K562 (cell line): Measurements from ENCODE around the gene LGALS7. TPM values are rescaled to one million over a fixed set of nuclear protein-coding genes. Genes with fewer than 3 reads are reported as not detected.

Experiments
- ATAC-seq: fragments of 200-7000 bp; cut with Tn5 transposase; 3 replicates; pipeline ENCODE4 v1.9.1; 2020; ENCODE audit warnings: moderate library complexity
- BruUV-seq: library from RNA; stranded (reverse); fragments of 400-500 nt; replicated peaks from 2 replicates; lab custom pipeline; 2021; lab: Mats Ljungman, UMichigan
- CTCF ChIA-PET: fragments of 300-600 bp; formaldehyde crosslinking; extraction: SDS; loops from one replicate; lab custom pipeline; 2021; ENCODE audit warnings: low intra/inter-chr PET ratio; lab: Yijun Ruan, JAX
- POLR2A ChIA-PET: fragments of 300-600, 350-650 bp; sonication (Branson Sonifier 250); formaldehyde crosslinking; extraction: SDS; loops from one replicate; lab custom pipeline; 2021; ENCODE audit warnings: antibody characterized with exemption, inconsistent platforms; lab: Yijun Ruan, JAX
- DNase-seq, 4 experiments: peaks; one replicate each; pipeline versions ENCODE4 v3.0.0 to v3.0.0-alpha.2; 2011 to 2018; ENCODE audit warnings: low spot score in 3 of 4, mixed read lengths in 3 of 4; ENCODE audit errors: extremely low read depth in 1 of 4
- FAIRE-seq: peaks from 2 replicates; lab custom pipeline; 2011; peaks lifted over from hg19 to GRCh38; lab: Jason Lieb, UNC
- H2AFZ ChIP-seq: 2 replicates; pipeline ENCODE4 v1.6.0; 2011; ENCODE audit warnings: low read depth, low read length, control low read depth, inconsistent platforms
- H3K27ac ChIP-seq: fragments of 200-600 bp; 3 replicates; pipeline ENCODE4 v1.8.0; 2011; ENCODE audit warnings: low read depth, mild to moderate bottlenecking, control low read depth, inconsistent platforms, low read length, moderate library complexity, mixed read lengths; ENCODE audit errors: extremely low read depth
- H3K27me3 ChIP-seq, 2 experiments: fragments of 300-600 bp in 1 of 2; 2 replicates in 1 of 2; 3 replicates in 1 of 2; pipeline versions ENCODE4 v1.6.0 to v1.8.0; 2011; ENCODE audit warnings: inconsistent platforms in 2 of 2, low read length in 2 of 2, mild to moderate bottlenecking in 1 of 2, mixed read lengths in 1 of 2, moderate library complexity in 1 of 2; ENCODE audit not compliant: control insufficient read depth in 2 of 2, insufficient read depth in 2 of 2
- H3K36me3 ChIP-seq: fragments of 300-600 bp; 3 replicates; pipeline ENCODE4 v1.8.0; 2011; ENCODE audit warnings: mild to moderate bottlenecking, low read length, inconsistent platforms; ENCODE audit not compliant: control insufficient read depth, insufficient read depth
- H3K4me1 ChIP-seq, 2 experiments: fragments of 200-600 bp in 1 of 2; replicated peaks in 1 of 2; 2 replicates in 1 of 2; 3 replicates in 1 of 2; pipeline versions ENCODE4 v1.5.1 to v1.8.0; 2011; ENCODE audit warnings: inconsistent platforms in 2 of 2, low read length in 2 of 2, mild to moderate bottlenecking in 1 of 2, mixed read lengths in 1 of 2, moderate library complexity in 1 of 2; ENCODE audit not compliant: control insufficient read depth in 2 of 2, insufficient read depth in 2 of 2
- H3K4me2 ChIP-seq: 2 replicates; pipeline ENCODE4 v1.6.1; 2011; ENCODE audit warnings: low read length, control low read depth, inconsistent platforms, mixed read lengths; ENCODE audit not compliant: insufficient read depth
- H3K4me3 ChIP-seq: fragments of 200-600 bp; sonication (generic), shearing (Covaris generic); 2 replicates; pipeline ENCODE4 v1.5.1; 2016; ENCODE audit warnings: control low read depth, inconsistent platforms
- H3K79me2 ChIP-seq: fragments of 200-600 bp; 3 replicates; pipeline ENCODE4 v1.8.0; 2011; ENCODE audit warnings: low read length, inconsistent platforms; ENCODE audit not compliant: control insufficient read depth, insufficient read depth
- H3K9ac ChIP-seq, 2 experiments: 2 replicates each; pipeline versions ENCODE4 v1.6.0 to v1.6.1; 2011; ENCODE audit warnings: low read depth in 2 of 2, low read length in 2 of 2, control low read depth in 1 of 2, inconsistent platforms in 1 of 2, mild to moderate bottlenecking in 1 of 2, mixed read lengths in 1 of 2; ENCODE audit not compliant: insufficient read depth in 1 of 2
- H3K9me1 ChIP-seq: one replicate; pipeline ENCODE4 v1.6.0; 2011; ENCODE audit warnings: inconsistent platforms, mild to moderate bottlenecking, low read length, moderate library complexity; ENCODE audit not compliant: control insufficient read depth, insufficient read depth
- H3K9me3 ChIP-seq: replicated peaks from 2 replicates; pipeline ENCODE4 v1.5.1; 2011; ENCODE audit warnings: low read depth, low read length, inconsistent platforms; ENCODE audit not compliant: control insufficient read depth, insufficient read depth
- H4K20me1 ChIP-seq: replicated peaks from 2 replicates; pipeline ENCODE4 v1.6.1; 2011; ENCODE audit warnings: low read length, inconsistent platforms, mixed read lengths; ENCODE audit not compliant: control insufficient read depth, insufficient read depth
- CEBPG ChIP-seq, 3 experiments: fragments of 200-800 bp in 1 of 3; sonication (Bioruptor generic) in 1 of 3; sonication (generic) in 1 of 3; formaldehyde crosslinking in 1 of 3; IDR thresholded peaks in 2 of 3; conservative IDR thresholded peaks in 1 of 3; 2 replicates each; pipeline versions ENCODE4 v1.6.1 to v1.8.0; 2016 to 2022; ENCODE audit warnings: missing compliant biosample characterization in 2 of 3, missing genetic modification characterization in 2 of 3, mild to moderate bottlenecking in 1 of 3, missing genetic modification reagents in 1 of 3
- DMBX1 ChIP-seq: fragments of 250-450 bp; sonication (Bioruptor Pico); IDR thresholded peaks from 2 replicates; pipeline ENCODE4 v1.8.0; 2022; ENCODE audit warnings: inconsistent platforms, mild to moderate bottlenecking, moderate library complexity, borderline replicate concordance
- HDAC8 ChIP-seq: fragments of 450-650 bp; IDR thresholded peaks from 2 replicates; pipeline ENCODE4 v1.6.1; 2016; ENCODE audit warnings: mild to moderate bottlenecking, missing genetic modification characterization, moderate library complexity, missing compliant biosample characterization
- RBM22 ChIP-seq: fragments of 200-400 bp; formaldehyde crosslinking; IDR thresholded peaks from 2 replicates; pipeline ENCODE4 v1.6.1; 2018; ENCODE audit warnings: low read length, low read depth; ENCODE audit not compliant: poor library complexity, severe bottlenecking
- SNIP1 ChIP-seq: fragments of 450-650 bp; IDR thresholded peaks from 2 replicates; pipeline ENCODE4 v1.7.1; 2017; ENCODE audit warnings: low read depth, mild to moderate bottlenecking
- SRSF1 ChIP-seq: fragments of 200-400 bp; formaldehyde crosslinking; IDR thresholded peaks from 2 replicates; pipeline ENCODE4 v1.6.1; 2017; ENCODE audit warnings: mild to moderate bottlenecking, low read depth, low read length, moderate library complexity
- TAF1 ChIP-seq: IDR thresholded peaks from 2 replicates; pipeline ENCODE4 v1.6.1; 2011; ENCODE audit warnings: mild to moderate bottlenecking, low read length, moderate library complexity; ENCODE audit not compliant: insufficient read depth, control insufficient read depth, severe bottlenecking; ENCODE audit errors: extremely low read depth
- TAF9B ChIP-seq: fragments of 450-650 bp; IDR thresholded peaks from 2 replicates; pipeline ENCODE4 v1.6.1; 2018; ENCODE audit warnings: mild to moderate bottlenecking; ENCODE audit not compliant: partially characterized antibody
- ZNF561 ChIP-seq: fragments of 450-650 bp; formaldehyde crosslinking; conservative IDR thresholded peaks from 2 replicates; pipeline ENCODE4 v1.4.0; 2020; ENCODE audit warnings: mild to moderate bottlenecking, moderate library complexity
- WGBS: fragments of 100-300 bp; shearing (Covaris generic); methylation state at CpG from one replicate; pipeline ENCODE4 v1.1.6; 2016; ENCODE audit warnings: low coverage, mixed read lengths; ENCODE audit not compliant: insufficient coverage; ENCODE audit errors: missing lambda C conversion rate; 5-methylcytosine and 5-hydroxymethylcytosine counted together
- in situ Hi-C: fragments of 300-500 bp; cut with MboI; formaldehyde crosslinking; loops from 4 replicates; pipeline ENCODE4 v1.15.0; 2018; ENCODE audit warnings: inconsistent platforms, mixed read lengths
- intact Hi-C: fragments of 100-400 bp; cut with micrococcal nuclease; formaldehyde crosslinking; loops from 2 replicates; pipeline ENCODE4 v1.14.2; 2022
- polyA plus RNA-seq, 8 experiments: library from polyadenylated mRNA; depleted of rRNA in 4 of 8; stranded (reverse) in 5 of 8; unstranded in 3 of 8; fragments of >200 nt; fragmentation: Nextera tagmentation in 2 of 8; fragmentation: Illumina TruSeq in 1 of 8; extraction: Ambion mirVana in 2 of 8; extraction: Trizol in 1 of 8; gene quantifications; 2 replicates each; pipeline versions ENCODE4 v1.2.1 to v1.2.3, GENCODE V29; 2011 to 2014; ENCODE audit warnings: inconsistent platforms in 1 of 8, missing spikeins in 1 of 8
- total RNA-seq, 7 experiments: library from RNA; depleted of rRNA in 6 of 7; stranded (reverse); fragments of >200 nt in 6 of 7; fragmentation: Illumina TruSeq in 2 of 7; extraction: Trizol in 2 of 7; gene quantifications; 2 replicates each; pipeline versions ENCODE4 v1.2.1 to v1.2.3, GENCODE V29; 2011 to 2021; ENCODE audit warnings: low replicate concordance in 1 of 7
- TF ChIP-seq, protein P1 (sequence below): fragments of 450-650 bp; IDR thresholded peaks from 2 replicates; pipeline ENCODE4 v1.6.1; 2017; ENCODE audit warnings: antibody characterized with exemption, mild to moderate bottlenecking
- TF ChIP-seq, protein P2 (sequence below): fragments of 450-650 bp; formaldehyde crosslinking; IDR thresholded peaks from 2 replicates; pipeline ENCODE4 v1.4.0; 2022; ENCODE audit warnings: missing genetic modification characterization
- TF ChIP-seq, protein P3 (sequence below): fragments of 450-650 bp; IDR thresholded peaks from 2 replicates; pipeline ENCODE4 v1.6.1; 2016; ENCODE audit warnings: missing biosample characterization, missing genetic modification characterization

LGALS7 gene
- total and polyA plus RNA-seq, 9 of the 15 experiments (the other 6 are each of a cell fraction or from before 2014, with no cell fraction given): not detected

DNA sequence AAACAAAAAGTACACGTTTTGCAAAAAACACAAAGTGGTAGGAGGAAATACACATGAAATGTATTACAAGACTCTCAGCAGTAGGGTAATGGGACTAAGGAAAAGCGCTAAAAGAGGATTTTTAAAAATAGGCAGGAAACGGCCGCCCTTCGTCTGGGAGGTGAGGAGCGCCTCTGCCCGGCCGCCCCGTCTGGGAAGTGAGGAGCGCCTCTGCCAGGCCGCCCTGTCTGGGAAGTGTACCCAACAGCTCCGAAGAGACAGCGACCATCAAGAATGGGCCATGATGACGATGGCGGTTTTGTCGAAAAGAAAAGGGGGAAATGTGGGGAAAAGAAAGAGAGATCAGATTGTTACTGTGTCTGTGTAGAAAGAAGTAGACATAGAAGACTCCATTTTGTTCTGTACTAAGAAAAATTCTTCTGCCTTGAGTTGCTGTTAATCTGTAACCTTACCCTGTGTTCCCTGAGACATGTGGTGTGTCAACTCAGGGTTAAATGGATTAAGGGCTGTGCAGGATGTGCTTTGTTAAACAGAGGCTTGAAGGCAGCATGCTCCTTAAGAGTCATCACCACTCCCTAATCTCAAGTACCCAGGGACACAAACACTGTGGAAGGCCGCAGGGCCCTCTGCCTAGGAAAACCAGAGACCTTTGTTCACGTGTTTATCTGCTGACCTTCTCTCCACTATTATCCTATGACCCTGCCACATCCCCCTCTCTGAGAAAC lies 34.2 kb upstream of the LGALS7 start (continued):
- TF ChIP-seq, protein P1, sequence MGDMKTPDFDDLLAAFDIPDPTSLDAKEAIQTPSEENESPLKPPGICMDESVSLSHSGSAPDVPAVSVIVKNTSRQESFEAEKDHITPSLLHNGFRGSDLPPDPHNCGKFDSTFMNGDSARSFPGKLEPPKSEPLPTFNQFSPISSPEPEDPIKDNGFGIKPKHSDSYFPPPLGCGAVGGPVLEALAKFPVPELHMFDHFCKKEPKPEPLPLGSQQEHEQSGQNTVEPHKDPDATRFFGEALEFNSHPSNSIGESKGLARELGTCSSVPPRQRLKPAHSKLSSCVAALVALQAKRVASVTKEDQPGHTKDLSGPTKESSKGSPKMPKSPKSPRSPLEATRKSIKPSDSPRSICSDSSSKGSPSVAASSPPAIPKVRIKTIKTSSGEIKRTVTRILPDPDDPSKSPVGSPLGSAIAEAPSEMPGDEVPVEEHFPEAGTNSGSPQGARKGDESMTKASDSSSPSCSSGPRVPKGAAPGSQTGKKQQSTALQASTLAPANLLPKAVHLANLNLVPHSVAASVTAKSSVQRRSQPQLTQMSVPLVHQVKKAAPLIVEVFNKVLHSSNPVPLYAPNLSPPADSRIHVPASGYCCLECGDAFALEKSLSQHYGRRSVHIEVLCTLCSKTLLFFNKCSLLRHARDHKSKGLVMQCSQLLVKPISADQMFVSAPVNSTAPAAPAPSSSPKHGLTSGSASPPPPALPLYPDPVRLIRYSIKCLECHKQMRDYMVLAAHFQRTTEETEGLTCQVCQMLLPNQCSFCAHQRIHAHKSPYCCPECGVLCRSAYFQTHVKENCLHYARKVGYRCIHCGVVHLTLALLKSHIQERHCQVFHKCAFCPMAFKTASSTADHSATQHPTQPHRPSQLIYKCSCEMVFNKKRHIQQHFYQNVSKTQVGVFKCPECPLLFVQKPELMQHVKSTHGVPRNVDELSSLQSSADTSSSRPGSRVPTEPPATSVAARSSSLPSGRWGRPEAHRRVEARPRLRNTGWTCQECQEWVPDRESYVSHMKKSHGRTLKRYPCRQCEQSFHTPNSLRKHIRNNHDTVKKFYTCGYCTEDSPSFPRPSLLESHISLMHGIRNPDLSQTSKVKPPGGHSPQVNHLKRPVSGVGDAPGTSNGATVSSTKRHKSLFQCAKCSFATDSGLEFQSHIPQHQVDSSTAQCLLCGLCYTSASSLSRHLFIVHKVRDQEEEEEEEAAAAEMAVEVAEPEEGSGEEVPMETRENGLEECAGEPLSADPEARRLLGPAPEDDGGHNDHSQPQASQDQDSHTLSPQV: peak; percentile 59; the same call in 1 of the 2 replicates
- TF ChIP-seq HDAC8 (tag) (peak; percentile 44; the same call in 1 of the 2 replicates), DMBX1 (CRISPR knock-in tag) (peak; percentile 63; the same call in 1 of the 2 replicates)
- TF ChIP-seq, all 486 proteins: peak for 15; not testable (repeated sequence) for 471

DNA sequence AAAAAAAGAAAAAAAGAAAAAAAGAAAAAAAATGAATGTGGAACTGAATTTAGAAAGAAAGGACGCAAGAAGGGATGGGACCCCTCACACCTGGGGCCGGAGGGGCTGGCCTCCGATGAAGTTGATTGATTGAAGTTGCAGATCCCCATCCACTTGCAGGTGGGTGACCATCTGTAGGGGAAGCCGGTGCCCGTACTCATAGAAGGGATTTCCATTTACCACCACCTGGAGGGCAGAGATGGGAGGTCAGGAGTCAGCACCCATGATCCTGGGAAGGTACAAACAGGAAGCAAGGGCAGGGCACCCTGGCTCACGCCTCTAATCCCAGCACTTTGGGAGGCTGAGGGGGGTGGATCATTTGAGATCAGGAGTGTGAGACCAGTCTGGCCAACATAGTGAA lies 33.1 kb upstream of the LGALS7 start:
- Histone ChIP-seq H3K9me1 (no peaks in the 10 kb centered on the region), H3K27ac (no peak overlapping the region), H4K20me1 (no peaks in the 10 kb centered on the region), H3K27me3 (peaks cover 0 to 7% of the 10 kb centered on the region in 2 experiments; a peak in 1 of 5 replicates), H2AFZ (no peak overlapping the region), H3K4me3 (no peak overlapping the region), H3K4me2 (no peak overlapping the region), H3K9ac (no peak overlapping the region), H3K36me3 (no peaks in the 10 kb centered on the region), H3K9me3 (no peaks in the 10 kb centered on the region), H3K4me1 (peaks cover 0 to 20% of the 10 kb centered on the region in 2 experiments; a peak in 4 of 5 replicates), H3K79me2 (no peaks in the 10 kb centered on the region)
- ATAC-seq (no peak), DNase-seq (peak in 1 of 4 experiments; percentile 5), FAIRE-seq (no peak)
- intact Hi-C loops (no loop called here), in situ Hi-C loops (no loop called here)
- 81% methylated on average over 6 of the region's 6 CpGs for WGBS
- ChIA-PET POLR2A (interaction anchor here (0.9 kb wide), 1 partner anchor 14 kb away, joined by 3 read pairs; no protein-coding TSS in a partner anchor), CTCF (no interaction called here)
- BruUV-seq: no TSS peak
- TF ChIP-seq TAF1 (no peak), SNIP1 (no peak), TAF9B (no peak), CEBPG (CRISPR knock-in tag; IDR thresholded peaks at IDR 0.05) (no peak), CEBPG (tag; conservative IDR thresholded peaks at IDR 0.05 in 1 of 2, IDR thresholded peaks at IDR 0.05 in 1 of 2) (no peak), ZNF561 (CRISPR knock-in tag) (no peak), RBM22 (no peak), SRSF1 (no peak)
- TF ChIP-seq, protein P2, sequence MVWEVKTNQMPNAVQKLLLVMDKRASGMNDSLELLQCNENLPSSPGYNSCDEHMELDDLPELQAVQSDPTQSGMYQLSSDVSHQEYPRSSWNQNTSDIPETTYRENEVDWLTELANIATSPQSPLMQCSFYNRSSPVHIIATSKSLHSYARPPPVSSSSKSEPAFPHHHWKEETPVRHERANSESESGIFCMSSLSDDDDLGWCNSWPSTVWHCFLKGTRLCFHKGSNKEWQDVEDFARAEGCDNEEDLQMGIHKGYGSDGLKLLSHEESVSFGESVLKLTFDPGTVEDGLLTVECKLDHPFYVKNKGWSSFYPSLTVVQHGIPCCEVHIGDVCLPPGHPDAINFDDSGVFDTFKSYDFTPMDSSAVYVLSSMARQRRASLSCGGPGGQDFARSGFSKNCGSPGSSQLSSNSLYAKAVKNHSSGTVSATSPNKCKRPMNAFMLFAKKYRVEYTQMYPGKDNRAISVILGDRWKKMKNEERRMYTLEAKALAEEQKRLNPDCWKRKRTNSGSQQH (CRISPR knock-in tag): no peak
- TF ChIP-seq, protein P3, sequence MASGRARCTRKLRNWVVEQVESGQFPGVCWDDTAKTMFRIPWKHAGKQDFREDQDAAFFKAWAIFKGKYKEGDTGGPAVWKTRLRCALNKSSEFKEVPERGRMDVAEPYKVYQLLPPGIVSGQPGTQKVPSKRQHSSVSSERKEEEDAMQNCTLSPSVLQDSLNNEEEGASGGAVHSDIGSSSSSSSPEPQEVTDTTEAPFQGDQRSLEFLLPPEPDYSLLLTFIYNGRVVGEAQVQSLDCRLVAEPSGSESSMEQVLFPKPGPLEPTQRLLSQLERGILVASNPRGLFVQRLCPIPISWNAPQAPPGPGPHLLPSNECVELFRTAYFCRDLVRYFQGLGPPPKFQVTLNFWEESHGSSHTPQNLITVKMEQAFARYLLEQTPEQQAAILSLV (tag): no peak
